Measurements from ENCODE around the gene VPS37B. TPM values are rescaled to one million over a fixed set of nuclear protein-coding genes. Genes with fewer than 3 reads are reported as not detected.
A peak's percentile ranks its signal among the peaks of the same experiment; 100 is the strongest.

The VPS37B gene
- total and polyA plus RNA-seq, 8 donors = 13.5 to 30.1 (median 18.6) TPM

DNA sequence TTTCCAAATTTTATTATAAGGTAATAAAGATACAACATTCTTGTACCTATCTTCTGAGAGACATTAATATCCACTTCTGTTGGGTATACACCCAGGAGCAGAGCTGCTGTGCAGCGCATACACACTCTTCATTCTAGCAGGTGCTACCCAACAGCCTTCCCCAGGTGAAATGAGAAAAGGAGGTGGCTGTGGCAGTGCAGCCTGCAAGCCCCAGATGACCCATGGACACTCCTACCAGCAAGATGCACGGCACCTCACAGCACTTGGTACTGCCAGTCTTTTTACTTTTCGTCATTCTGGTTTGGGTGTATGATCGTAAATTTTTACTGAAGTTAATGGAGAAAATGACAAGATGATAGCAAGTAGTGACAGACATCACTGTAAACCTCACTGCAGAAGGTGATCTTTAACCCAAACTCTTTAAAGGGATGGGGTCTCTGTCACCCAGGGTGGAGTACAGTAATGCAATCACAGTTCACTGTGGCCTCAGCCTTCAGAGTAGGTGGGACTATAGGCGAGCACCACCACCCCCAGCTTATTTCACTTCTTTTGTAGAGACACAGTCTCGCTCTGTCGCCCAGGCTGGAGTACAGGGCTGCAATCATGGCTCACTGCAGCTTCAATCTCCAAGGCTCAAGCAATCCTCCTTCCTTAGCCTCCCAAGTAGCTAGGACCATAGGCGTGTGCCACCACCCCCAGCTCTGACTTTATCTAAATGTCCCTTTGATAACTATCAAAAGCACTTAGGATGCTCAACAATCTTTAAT is 26.5 kb downstream of the VPS37B start:
- no peak overlapping the region for H3K4me3 ChIP-seq
- no peak for ATAC-seq
- no peak for FAIRE-seq
- no peaks in the 10 kb centered on the region for H3K27me3 ChIP-seq
- peaks cover 0 to 15% (median 0%) of the 10 kb centered on the region in 3 donors for H3K36me3 ChIP-seq
- peak in 1 of 6 donors; percentile 28 for DNase-seq
- no peaks in the 10 kb centered on the region for H3K9me3 ChIP-seq
- peak overlapping the region in 1 of 4 donors; percentile 63 for H3K27ac ChIP-seq
- WGBS, 2 donors = 94 to 96% methylated on average over 8 of the region's 8 CpGs
- H3K4me1 ChIP-seq = peaks cover 47 to 84% (median 68%) of the 10 kb centered on the region in 3 donors
- TF ChIP-seq, protein P1, sequence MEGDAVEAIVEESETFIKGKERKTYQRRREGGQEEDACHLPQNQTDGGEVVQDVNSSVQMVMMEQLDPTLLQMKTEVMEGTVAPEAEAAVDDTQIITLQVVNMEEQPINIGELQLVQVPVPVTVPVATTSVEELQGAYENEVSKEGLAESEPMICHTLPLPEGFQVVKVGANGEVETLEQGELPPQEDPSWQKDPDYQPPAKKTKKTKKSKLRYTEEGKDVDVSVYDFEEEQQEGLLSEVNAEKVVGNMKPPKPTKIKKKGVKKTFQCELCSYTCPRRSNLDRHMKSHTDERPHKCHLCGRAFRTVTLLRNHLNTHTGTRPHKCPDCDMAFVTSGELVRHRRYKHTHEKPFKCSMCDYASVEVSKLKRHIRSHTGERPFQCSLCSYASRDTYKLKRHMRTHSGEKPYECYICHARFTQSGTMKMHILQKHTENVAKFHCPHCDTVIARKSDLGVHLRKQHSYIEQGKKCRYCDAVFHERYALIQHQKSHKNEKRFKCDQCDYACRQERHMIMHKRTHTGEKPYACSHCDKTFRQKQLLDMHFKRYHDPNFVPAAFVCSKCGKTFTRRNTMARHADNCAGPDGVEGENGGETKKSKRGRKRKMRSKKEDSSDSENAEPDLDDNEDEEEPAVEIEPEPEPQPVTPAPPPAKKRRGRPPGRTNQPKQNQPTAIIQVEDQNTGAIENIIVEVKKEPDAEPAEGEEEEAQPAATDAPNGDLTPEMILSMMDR (IDR thresholded peaks at IDR 0.05) = no peak
- intact Hi-C loops (cut with DNase I) = loop anchor here in 1 of 3 donors (10.0 kb wide), 1 partner anchor 365 kb away; the partner anchor contains the start of genes MPHOSPH9 and MTRFR

DNA sequence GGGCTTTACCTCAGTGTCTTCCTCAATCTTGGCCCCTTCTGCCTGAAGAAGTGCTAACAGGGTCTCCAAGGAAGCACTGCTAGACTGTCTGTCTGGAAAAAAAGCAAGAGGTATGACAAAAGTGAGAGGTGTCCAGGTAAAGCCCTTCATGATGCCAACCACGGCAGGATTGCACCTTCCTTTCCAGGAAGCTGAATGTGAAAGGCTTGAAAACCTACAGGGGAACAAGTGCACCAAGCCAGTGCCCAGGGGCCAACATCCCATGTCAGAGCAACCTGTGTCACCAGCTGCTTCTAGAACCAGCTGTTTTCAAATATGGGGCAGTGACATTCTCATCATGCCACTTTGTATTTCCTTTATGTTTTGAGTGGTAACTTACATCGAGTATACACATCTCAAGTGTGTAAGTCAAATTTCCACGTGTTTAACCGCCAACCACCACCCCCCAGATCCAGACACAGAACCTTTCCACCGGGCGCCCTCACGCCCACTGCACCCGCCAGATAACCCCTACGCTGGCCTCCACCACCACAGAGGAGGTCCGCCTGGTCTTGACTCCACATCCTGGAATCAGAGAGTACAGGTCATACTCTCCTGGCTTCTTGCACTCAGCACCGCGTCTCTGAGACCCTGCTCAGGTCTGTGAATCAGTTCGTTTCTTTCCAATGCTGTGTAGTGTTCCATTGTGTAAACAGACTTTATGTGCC is 27.3 kb downstream of the VPS37B start:
- no peaks in the 10 kb centered on the region for H3K27me3 ChIP-seq
- WGBS, 2 donors = 85% methylated on average over 13 of the region's 13 CpGs
- DNase-seq (peak in 4 of 6 donors; percentile 21 to 41 (median 32)), FAIRE-seq (no peak), ATAC-seq (no peak)
- H3K36me3 ChIP-seq = peaks cover 0 to 15% (median 0%) of the 10 kb centered on the region in 3 donors
- H3K27ac ChIP-seq = peak overlapping the region; percentile 63 to 85 (median 76)
- intact Hi-C loops (cut with DNase I) = loop anchor here in 1 of 3 donors (10.0 kb wide), 1 partner anchor 366 kb away; the partner anchor contains the start of genes MPHOSPH9 and MTRFR
- TF ChIP-seq, protein P1 (IDR thresholded peaks at IDR 0.05) = no peak
- H3K4me3 ChIP-seq = no peak overlapping the region
- no peaks in the 10 kb centered on the region for H3K9me3 ChIP-seq
- H3K4me1 ChIP-seq = peaks cover 47 to 81% (median 68%) of the 10 kb centered on the region in 3 donors

DNA sequence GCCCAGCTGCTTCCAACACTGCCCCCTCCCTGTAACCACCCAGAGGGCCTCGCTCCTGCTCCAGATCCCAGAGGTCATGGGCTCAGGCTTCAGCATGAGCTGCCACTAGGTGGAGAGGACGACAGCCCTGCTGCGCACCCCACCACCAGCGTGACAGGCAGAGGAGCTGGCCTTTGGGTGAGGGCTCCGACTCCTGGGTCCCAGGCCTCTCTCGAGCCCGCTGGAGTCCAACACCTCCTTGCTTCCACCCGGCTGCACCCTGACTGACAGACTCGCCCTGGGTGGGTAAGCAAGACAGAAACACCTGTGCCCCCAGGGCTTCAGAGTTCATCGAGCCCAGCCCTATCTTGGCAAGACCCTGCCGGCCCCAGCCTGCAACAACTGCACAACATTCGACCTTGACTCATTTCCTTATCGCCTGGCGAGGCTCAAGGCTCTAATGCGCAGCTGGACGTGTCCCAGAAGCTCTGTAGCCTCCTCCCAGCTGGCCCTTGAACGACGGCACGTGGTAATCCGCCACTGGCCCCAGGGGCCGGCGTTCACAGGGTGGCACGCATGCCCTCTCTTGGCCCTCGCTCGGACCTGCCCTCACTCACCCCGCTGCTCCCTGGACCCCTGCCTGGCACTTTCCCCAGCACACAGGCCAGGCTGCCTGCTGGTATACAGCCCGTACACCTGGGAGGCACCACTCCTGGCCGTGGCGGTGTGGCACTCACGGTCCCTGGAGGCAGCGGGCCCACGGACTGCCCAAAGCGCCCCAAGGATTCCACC is 28.0 kb downstream of the VPS37B start:
- peaks cover 51 to 81% (median 69%) of the 10 kb centered on the region in 3 donors for H3K4me1 ChIP-seq
- ATAC-seq (peak; percentile 65 to 80 (median 73)), DNase-seq (peak; percentile 81 to 96 (median 92)), FAIRE-seq (no peak)
- no peaks in the 10 kb centered on the region for H3K27me3 ChIP-seq
- peak overlapping the region; percentile 63 to 85 (median 76) for H3K27ac ChIP-seq
- intact Hi-C loops (cut with DNase I) = loop anchor here in 1 of 3 donors (10.0 kb wide), 1 partner anchor 367 kb away; the partner anchor contains the start of genes MPHOSPH9 and MTRFR
- no peak overlapping the region for H3K4me3 ChIP-seq
- peaks cover 0 to 15% (median 0%) of the 10 kb centered on the region in 3 donors for H3K36me3 ChIP-seq
- no peaks in the 10 kb centered on the region for H3K9me3 ChIP-seq
- TF ChIP-seq, protein P1 (IDR thresholded peaks at IDR 0.05) = peak in 2 of 4 donors; percentile 17 to 26
- WGBS, 2 donors = 13 to 17% methylated on average over 33 of the region's 33 CpGs

DNA sequence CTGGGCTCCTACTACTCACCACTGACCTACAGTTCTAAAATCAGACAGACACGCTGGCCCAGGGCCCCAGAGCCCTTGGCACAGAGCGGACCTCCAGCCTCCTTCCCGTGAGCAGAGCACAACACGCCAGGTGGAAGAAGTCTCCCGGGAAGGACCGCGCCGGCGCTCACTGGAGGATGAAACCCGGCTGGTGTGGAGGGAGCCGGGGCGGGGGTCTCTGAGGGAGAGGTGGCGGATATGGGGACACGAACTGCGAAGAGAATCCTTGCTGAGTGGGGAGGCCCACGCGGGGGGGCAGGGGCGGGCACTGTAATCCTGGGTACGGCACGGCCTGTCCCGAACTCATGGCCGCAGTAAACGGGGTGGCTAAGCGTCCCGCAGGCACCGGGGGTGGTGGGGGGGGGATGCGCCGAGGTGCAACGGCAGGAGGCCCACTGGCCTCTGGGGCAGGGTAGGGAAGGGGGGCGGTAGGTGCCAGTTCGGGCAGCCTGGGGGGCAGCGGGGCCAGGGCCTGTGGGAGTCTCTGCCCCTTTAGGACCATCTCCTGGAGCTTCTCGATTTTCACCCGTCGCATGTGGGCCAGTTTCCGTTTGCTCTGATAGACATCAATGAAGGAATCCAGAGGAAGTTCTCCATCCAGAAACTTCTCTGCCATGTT is 28.8 kb downstream of the VPS37B start:
- ATAC-seq (no peak), DNase-seq (peak in 5 of 6 donors; percentile 29 to 82 (median 59)), FAIRE-seq (no peak)
- Histone ChIP-seq H3K27ac (peak overlapping the region; percentile 63 to 85 (median 76)), H3K27me3 (no peaks in the 10 kb centered on the region), H3K4me1 (peaks cover 52 to 73% (median 63%) of the 10 kb centered on the region in 3 donors), H3K9me3 (no peaks in the 10 kb centered on the region), H3K36me3 (peaks cover 0 to 15% (median 0%) of the 10 kb centered on the region in 3 donors), H3K4me3 (no peak overlapping the region)
- TF ChIP-seq, protein P1 (IDR thresholded peaks at IDR 0.05) = no peak
- intact Hi-C loops (cut with DNase I) = loop anchor here in 1 of 3 donors (10.0 kb wide), 1 partner anchor 368 kb away; the partner anchor contains the start of genes MPHOSPH9 and MTRFR
- WGBS, 2 donors = 71 to 76% methylated on average over 27 to 36 of the region's 36 CpGs

All from pancreas (tissue), 10 donors.